Right lung (tissue), 10 donors: Measurements from ENCODE around the gene APOC3. TPM values are rescaled to one million over a fixed set of nuclear protein-coding genes. Genes with fewer than 3 reads are reported as not detected.

Experiments used
- DNase-seq, 2 donors: peaks; one replicate each; pipeline ENCODE4 v3.0.0-alpha.2; 2013
- long read RNA-seq, 8 donors: transcript quantifications; one replicate each; lab custom pipeline, GENCODE V29; 2026
- polyA plus RNA-seq, 5 donors: library from polyadenylated mRNA; unstranded; fragments of 120-200 nt; gene quantifications; one replicate each; pipeline versions ENCODE4 v1.2.1 to v1.2.3, GENCODE V29; 2013; ENCODE audit warnings: inconsistent platforms in 1 of 5, low replicate concordance in 1 of 5; ENCODE audit not compliant: insufficient read length in 5 of 5, insufficient read depth in 1 of 5

APOC3 gene
- polyA plus RNA-seq = 1 to 10 TPM in 1 of 5 donors, under 1 TPM in 1, not detected in 3; 0.33 to 9.0 TPM
- long read RNA-seq, donor 1, transcript APOC3-201 (4 exons, 550 nt) = major isoform, 10 of 19 reads
- long read RNA-seq, donor 1, partial matches to known transcripts = 7 of 19 reads
- long read RNA-seq, donor 1, other reads (novel, unspliced or antisense) = 0 of 19 reads
- long read RNA-seq, donor 2 = 0 reads
- long read RNA-seq, donor 3 = 0 reads
- long read RNA-seq, donor 4 = 0 reads
- long read RNA-seq, donor 5, transcript APOC3-201 (4 exons, 550 nt) = major isoform, 25 of 144 reads
- long read RNA-seq, donor 5, partial matches to known transcripts = 117 of 144 reads
- long read RNA-seq, donor 5, other reads (novel, unspliced or antisense) = 0 of 144 reads
- long read RNA-seq, donor 6, transcript APOC3-201 (4 exons, 550 nt) = major isoform, 7 of 8 reads
- long read RNA-seq, donor 6, partial matches to known transcripts = 0 of 8 reads
- long read RNA-seq, donor 6, other reads (novel, unspliced or antisense) = 0 of 8 reads
- long read RNA-seq, donor 7, partial matches to known transcripts = 0 of 1 reads
- long read RNA-seq, donor 7, other reads (novel, unspliced or antisense) = 0 of 1 reads
- long read RNA-seq, donor 8 = 0 reads

- no peak for DNase-seq
Observed at GRCh38 chr11:116829525-116830183, at the start of gene APOC3. Gene APOC3, plus strand, starts transcription at chr11:116829907. Its CDS starts 676 bp downstream, at chr11:116830583.

GRCh38 chr11:116782728-116783127, 47.0 kb upstream of the APOC3 start:
- no peak for DNase-seq

GRCh38 chr11:116786326-116786725, 43.4 kb upstream of the APOC3 start:
- no peak for DNase-seq

GRCh38 chr11:116786966-116787365, 42.7 kb upstream of the APOC3 start:
- DNase-seq = no peak

- no peak for DNase-seq
Observed at GRCh38 chr11:116787436-116787785, 42.3 kb upstream of the APOC3 start.

- DNase-seq = peak; percentile 78 to 85
Observed at GRCh38 chr11:116787786-116788486, 41.8 kb upstream of the APOC3 start, which contains the start of gene ZPR1. Gene ZPR1, minus strand, starts transcription at chr11:116788023. Its CDS starts 33 bp downstream, at chr11:116787990.

GRCh38 chr11:116788534-116788933, 41.2 kb upstream of the APOC3 start:
- no peak for DNase-seq

- no peak for DNase-seq
Observed at GRCh38 chr11:116788975-116789374, 40.7 kb upstream of the APOC3 start.

- DNase-seq = no peak
Observed at GRCh38 chr11:116790167-116791001, 39.3 kb upstream of the APOC3 start.

GRCh38 chr11:116791002-116791812, 38.5 kb upstream of the APOC3 start:
- DNase-seq = peak in 1 of 2 donors; percentile 73

GRCh38 chr11:116791813-116792143, 37.9 kb upstream of the APOC3 start, which contains the start of gene APOA5:
Gene APOA5, minus strand, starts transcription at chr11:116791879. Its CDS starts 19 bp downstream, at chr11:116791860.
- DNase-seq = no peak

GRCh38 chr11:116792144-116792868, 37.4 kb upstream of the APOC3 start:
- no peak for DNase-seq

GRCh38 chr11:116792869-116793771, 36.6 kb upstream of the APOC3 start:
- DNase-seq = no peak

- DNase-seq = no peak
Observed at GRCh38 chr11:116793772-116794097, 36.0 kb upstream of the APOC3 start.

- no peak for DNase-seq
Observed at GRCh38 chr11:116794851-116795250, 34.9 kb upstream of the APOC3 start.

GRCh38 chr11:116796548-116796947, 33.2 kb upstream of the APOC3 start:
- DNase-seq = no peak

GRCh38 chr11:116797816-116798215, 31.9 kb upstream of the APOC3 start:
- no peak for DNase-seq

- DNase-seq = no peak
Observed at GRCh38 chr11:116798368-116798767, 31.3 kb upstream of the APOC3 start.
